ENCODE data around the gene WWTR1. TPM values are rescaled to one million over a fixed set of nuclear protein-coding genes. Genes with fewer than 3 reads are reported as not detected.

Gene WWTR1
- total RNA-seq (117 TPM), polyA plus RNA-seq (ENCODE audit: insufficient read depth, low read depth, low replicate concordance) (23.3 TPM)
- long read RNA-seq, donor 1, transcript WWTR1-201 (7 exons, 2,103 nt) = major isoform, 9 of 26 reads
- long read RNA-seq, donor 1, partial matches to known transcripts = 16 of 26 reads
- long read RNA-seq, donor 1, other reads (novel, unspliced or antisense) = 0 of 26 reads
- long read RNA-seq, donor 2, partial matches to known transcripts = 0 of 2 reads
- long read RNA-seq, donor 2, other reads (novel, unspliced or antisense) = 0 of 2 reads
- long read RNA-seq, donor 3, transcript WWTR1-201 (7 exons, 2,103 nt) = major isoform, 17 of 36 reads
- long read RNA-seq, donor 3, partial matches to known transcripts = 19 of 36 reads
- long read RNA-seq, donor 3, other reads (novel, unspliced or antisense) = 0 of 36 reads
- long read RNA-seq, donor 4, transcript WWTR1-201 (7 exons, 2,103 nt) = major isoform, 11 of 14 reads
- long read RNA-seq, donor 4, partial matches to known transcripts = 0 of 14 reads
- long read RNA-seq, donor 4, other reads (novel, unspliced or antisense) = 0 of 14 reads
- long read RNA-seq, donor 5 = 0 reads
- long read RNA-seq, donor 6, partial matches to known transcripts = 0 of 3 reads
- long read RNA-seq, donor 6, other reads (novel, unspliced or antisense) = 0 of 3 reads
- long read RNA-seq, donor 7, transcript WWTR1-201 (7 exons, 2,103 nt) = major isoform, 26 of 71 reads
- long read RNA-seq, donor 7, partial matches to known transcripts = 21 of 71 reads
- long read RNA-seq, donor 7, other reads (novel, unspliced or antisense) = 22 of 71 reads
- long read RNA-seq, donor 8, transcript WWTR1-201 (7 exons, 2,103 nt) = major isoform, 7 of 21 reads
- long read RNA-seq, donor 8, partial matches to known transcripts = 13 of 21 reads
- long read RNA-seq, donor 8, other reads (novel, unspliced or antisense) = 0 of 21 reads
- long read RNA-seq, donor 9, partial matches to known transcripts = 0 of 3 reads
- long read RNA-seq, donor 9, other reads (novel, unspliced or antisense) = 0 of 3 reads
- long read RNA-seq, donor 10, transcript WWTR1-201 (7 exons, 2,103 nt) = major isoform, 9 of 24 reads
- long read RNA-seq, donor 10, partial matches to known transcripts = 13 of 24 reads
- long read RNA-seq, donor 10, other reads (novel, unspliced or antisense) = 0 of 24 reads

DNA sequence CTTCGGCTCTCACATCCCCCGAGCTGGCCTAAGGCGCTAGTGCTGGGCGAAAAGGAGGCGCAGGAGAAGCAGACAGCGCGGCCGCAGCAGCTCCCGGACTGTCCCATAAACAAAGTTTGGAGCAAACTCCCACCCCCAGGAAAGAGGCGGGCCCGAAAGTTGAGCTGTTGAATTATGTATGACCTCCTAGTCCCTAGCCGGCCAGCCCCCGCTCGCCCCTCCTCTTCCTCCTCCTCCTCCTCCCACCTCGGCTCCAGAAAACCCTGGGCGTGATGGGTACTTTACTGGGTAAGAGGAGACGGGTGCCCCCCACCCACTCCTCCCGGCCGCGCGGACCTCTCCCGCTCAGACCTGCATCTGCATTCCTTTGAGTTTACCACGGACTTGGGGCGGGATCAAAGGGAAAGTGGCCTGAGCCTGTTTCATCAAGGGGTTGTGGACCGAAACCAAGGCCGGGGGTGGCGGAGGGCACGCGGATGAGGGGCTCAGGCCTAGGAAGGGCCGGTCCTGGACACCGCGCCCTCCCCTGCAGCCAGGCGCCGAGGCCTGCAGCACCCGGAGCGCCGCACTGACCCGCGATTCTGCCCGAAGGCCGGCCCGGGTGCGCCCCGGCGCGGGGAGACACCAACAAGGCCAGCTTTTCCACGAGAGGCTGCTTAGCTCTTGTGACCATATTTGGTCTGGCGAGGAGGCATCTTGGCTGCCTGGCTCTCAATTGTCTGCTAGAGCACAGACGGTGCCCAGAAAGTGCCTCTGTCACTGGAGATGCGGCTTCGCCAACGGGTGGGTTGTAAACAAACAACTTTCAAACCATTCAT is at the start of gene WWTR1:
WWTR1 (minus strand) TSS at position 100 of the 818 bp plus-strand sequence. CDS start 719 bp downstream, outside the sequence.
- Histone ChIP-seq H3K27ac (ENCODE audit: low read depth in 2 of 2, low read length in 2 of 2) (peak within 1 kb of the TSS; percentile 97 to 99), H3K4me1 (ENCODE audit: control insufficient read depth in 2 of 3, insufficient read depth in 2 of 3, low read depth in 1 of 3, low read length in 3 of 3) (peaks cover 2 to 19% (median 17%) of the 10 kb centered on the region in 3 donors), H3K4me3 (ENCODE audit: low read length in 3 of 3) (peak within 1 kb of the TSS; percentile 80 to 94 (median 89)), H3K9me3 (ENCODE audit: control insufficient read depth in 2 of 3, insufficient read depth in 1 of 3, low read length in 3 of 3) (no peaks in the 10 kb centered on the region), H3K27me3 (ENCODE audit: control insufficient read depth, insufficient read depth, low read length) (no peaks in the 10 kb centered on the region), H3K36me3 (ENCODE audit: control insufficient read depth in 2 of 3, insufficient read depth in 3 of 3, low read length in 3 of 3) (peaks cover 0 to 2% (median 0%) of the 10 kb centered on the region in 3 donors), H3K9ac (ENCODE audit: low read length in 3 of 3) (peak within 1 kb of the TSS; percentile 63 to 94 (median 88))
- FAIRE-seq (no peak), DNase-seq (peak; percentile 98 to 99 (median 98))
- TF ChIP-seq, protein P1, sequence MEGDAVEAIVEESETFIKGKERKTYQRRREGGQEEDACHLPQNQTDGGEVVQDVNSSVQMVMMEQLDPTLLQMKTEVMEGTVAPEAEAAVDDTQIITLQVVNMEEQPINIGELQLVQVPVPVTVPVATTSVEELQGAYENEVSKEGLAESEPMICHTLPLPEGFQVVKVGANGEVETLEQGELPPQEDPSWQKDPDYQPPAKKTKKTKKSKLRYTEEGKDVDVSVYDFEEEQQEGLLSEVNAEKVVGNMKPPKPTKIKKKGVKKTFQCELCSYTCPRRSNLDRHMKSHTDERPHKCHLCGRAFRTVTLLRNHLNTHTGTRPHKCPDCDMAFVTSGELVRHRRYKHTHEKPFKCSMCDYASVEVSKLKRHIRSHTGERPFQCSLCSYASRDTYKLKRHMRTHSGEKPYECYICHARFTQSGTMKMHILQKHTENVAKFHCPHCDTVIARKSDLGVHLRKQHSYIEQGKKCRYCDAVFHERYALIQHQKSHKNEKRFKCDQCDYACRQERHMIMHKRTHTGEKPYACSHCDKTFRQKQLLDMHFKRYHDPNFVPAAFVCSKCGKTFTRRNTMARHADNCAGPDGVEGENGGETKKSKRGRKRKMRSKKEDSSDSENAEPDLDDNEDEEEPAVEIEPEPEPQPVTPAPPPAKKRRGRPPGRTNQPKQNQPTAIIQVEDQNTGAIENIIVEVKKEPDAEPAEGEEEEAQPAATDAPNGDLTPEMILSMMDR (IDR thresholded peaks at IDR 0.05; ENCODE audit: borderline replicate concordance, extremely low read depth, insufficient read depth) = no peak
- intact Hi-C loops (cut with DNase I) = loop anchor here (10.0 kb wide), 1 partner anchor 123 kb away; no protein-coding TSS in a partner anchor

DNA sequence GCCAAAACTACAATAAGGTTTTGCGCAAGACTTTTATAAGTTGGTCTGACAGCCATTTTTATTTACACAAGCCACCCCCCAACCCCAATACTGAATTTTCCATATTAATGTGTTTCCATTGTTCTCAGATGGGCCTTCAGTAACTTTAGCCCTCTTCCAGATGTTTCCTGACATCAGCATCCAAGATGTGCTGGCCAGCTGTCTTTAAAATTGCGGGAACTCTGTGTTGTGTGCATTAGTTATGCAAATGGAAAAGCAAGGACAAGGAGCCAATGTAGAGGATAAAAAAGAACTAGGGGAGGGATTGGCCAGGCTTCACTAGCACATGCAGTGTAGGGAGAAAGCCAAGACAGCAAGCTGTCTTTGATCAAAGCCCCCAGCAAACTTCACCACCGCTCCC is 49.1 kb upstream of the WWTR1 start:
- no peaks in the 10 kb centered on the region for H3K4me1 ChIP-seq (ENCODE audit: control insufficient read depth in 2 of 3, insufficient read depth in 2 of 3, low read depth in 1 of 3, low read length in 3 of 3)
- H3K27ac ChIP-seq (ENCODE audit: low read depth in 2 of 2, low read length in 2 of 2) = no peak overlapping the region
- no peaks in the 10 kb centered on the region for H3K36me3 ChIP-seq (ENCODE audit: control insufficient read depth in 2 of 3, insufficient read depth in 3 of 3, low read length in 3 of 3)
- TF ChIP-seq, protein P1 (IDR thresholded peaks at IDR 0.05; ENCODE audit: borderline replicate concordance, extremely low read depth, insufficient read depth) = no peak
- no peak overlapping the region for H3K4me3 ChIP-seq (ENCODE audit: low read length in 3 of 3)
- H3K27me3 ChIP-seq (ENCODE audit: control insufficient read depth, insufficient read depth, low read length) = no peaks in the 10 kb centered on the region
- H3K9ac ChIP-seq (ENCODE audit: low read length in 3 of 3) = no peak overlapping the region
- peak in 2 of 5 donors; percentile 32 to 80 for DNase-seq
- intact Hi-C loops (cut with DNase I) = no loop called here
- H3K9me3 ChIP-seq (ENCODE audit: control insufficient read depth in 2 of 3, insufficient read depth in 1 of 3, low read length in 3 of 3) = no peaks in the 10 kb centered on the region
- FAIRE-seq = no peak

DNA sequence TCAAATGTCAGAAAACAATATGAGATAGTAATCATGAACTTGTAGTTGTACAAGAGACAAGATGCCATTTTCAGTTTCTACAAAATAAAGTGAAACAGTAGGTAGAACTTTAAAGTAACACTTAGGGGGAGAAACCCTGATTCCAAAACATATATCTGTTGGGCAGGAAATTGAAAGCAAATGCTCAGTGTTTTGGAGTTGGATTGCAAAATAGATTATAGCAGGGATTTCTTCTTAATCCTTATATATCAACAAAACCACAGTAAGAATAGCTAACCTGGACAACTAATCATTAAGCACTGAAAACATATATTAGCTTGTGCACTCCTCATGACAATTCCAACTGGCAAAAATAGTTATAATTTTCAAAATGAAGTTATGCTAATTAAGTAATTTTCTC is 47.6 kb upstream of the WWTR1 start:
- Histone ChIP-seq H3K27ac (ENCODE audit: low read depth in 2 of 2, low read length in 2 of 2) (no peak overlapping the region), H3K4me1 (ENCODE audit: control insufficient read depth in 2 of 3, insufficient read depth in 2 of 3, low read depth in 1 of 3, low read length in 3 of 3) (no peaks in the 10 kb centered on the region), H3K27me3 (ENCODE audit: control insufficient read depth, insufficient read depth, low read length) (no peaks in the 10 kb centered on the region), H3K9me3 (ENCODE audit: control insufficient read depth in 2 of 3, insufficient read depth in 1 of 3, low read length in 3 of 3) (no peaks in the 10 kb centered on the region), H3K9ac (ENCODE audit: low read length in 3 of 3) (no peak overlapping the region), H3K4me3 (ENCODE audit: low read length in 3 of 3) (no peak overlapping the region), H3K36me3 (ENCODE audit: control insufficient read depth in 2 of 3, insufficient read depth in 3 of 3, low read length in 3 of 3) (no peaks in the 10 kb centered on the region)
- TF ChIP-seq, protein P1 (IDR thresholded peaks at IDR 0.05; ENCODE audit: borderline replicate concordance, extremely low read depth, insufficient read depth) = no peak
- DNase-seq (no peak), FAIRE-seq (no peak)
- intact Hi-C loops (cut with DNase I) = no loop called here
